HG03469 (cell line): ENCODE results near the gene TTC39A.

Experiments used
- ATAC-seq: cut with Tn5 transposase; IDR thresholded peaks from one replicate; pipeline ENCODE4 v1.9.1; 2021; ENCODE audit warnings: mild to moderate bottlenecking, moderate library complexity, moderate number of reproducible peaks; ENCODE audit not compliant: unreplicated experiment

The TTC39A gene

DNA sequence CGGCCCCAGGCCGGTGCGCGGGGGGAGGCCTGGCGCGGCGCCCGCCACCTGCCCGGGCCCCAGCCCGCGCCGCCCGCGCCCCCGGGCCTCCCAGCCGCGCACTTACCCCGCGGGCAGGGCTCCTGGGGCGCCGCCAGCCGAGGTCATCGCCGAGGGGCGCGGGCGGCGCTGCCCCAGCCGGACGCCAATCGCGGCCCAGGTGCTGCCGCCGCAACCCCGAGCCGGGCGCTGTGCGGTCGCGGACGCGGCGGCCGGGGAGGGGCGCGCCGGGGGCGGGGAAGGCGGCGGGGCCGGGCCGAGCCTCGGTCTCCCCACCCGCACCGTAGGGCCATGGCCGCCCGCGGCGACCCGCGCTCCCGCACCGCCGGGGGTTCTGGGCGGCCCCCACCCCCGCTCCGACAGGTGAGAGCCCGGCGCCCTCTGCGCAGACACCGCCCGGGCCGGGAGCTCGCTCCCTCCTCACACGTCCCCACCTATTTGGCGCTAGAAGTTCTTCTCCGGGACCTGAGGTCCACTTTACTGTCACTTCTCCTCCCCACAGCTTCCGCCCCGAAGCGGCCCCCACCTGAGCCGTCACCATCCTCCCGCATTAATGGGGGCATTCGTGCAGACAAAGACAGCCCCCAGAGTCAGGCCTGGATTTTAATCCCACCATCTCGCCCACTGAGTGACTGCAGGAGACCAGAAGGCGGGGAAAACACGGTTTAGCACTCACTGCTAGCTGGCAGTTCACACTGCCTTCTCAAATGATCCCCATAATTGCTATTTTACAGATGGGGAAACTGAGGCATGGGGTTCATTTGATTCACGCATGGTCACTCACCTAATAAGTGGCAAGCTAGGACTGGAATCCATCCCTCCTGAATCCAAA, at the start of gene TTC39A:
TTC39A (minus strand) TSS at position 232 of the 871 bp plus-strand sequence; CDS start at position 147, 85 bp downstream.
- ATAC-seq: no peak

GRCh38 chr1:51378871-51379270, 48.5 kb upstream of the TTC39A start:
- ATAC-seq: no peak

- ATAC-seq: no peak
Observed at GRCh38 chr1:51373898-51374297, 43.5 kb upstream of the TTC39A start.

DNA sequence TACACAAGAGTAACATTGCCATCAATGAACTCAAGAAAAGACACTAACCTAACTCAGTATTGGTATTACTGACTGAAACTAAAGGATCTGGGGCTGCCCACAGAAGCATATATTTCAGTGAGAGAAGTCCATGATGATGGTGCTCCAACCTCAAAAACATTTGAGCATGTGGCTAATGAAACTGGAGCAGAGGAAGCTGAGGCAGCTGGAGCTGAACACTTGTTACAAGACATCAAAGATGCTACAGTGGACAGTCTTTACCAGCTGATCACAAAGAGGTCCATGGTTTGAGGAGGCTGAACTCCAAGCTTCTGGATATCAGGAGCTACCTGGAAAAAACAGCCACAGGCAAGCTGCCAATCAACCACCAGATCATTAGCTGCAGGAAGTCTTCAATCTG, 42.2 kb upstream of the TTC39A start:
- no peak for ATAC-seq

DNA sequence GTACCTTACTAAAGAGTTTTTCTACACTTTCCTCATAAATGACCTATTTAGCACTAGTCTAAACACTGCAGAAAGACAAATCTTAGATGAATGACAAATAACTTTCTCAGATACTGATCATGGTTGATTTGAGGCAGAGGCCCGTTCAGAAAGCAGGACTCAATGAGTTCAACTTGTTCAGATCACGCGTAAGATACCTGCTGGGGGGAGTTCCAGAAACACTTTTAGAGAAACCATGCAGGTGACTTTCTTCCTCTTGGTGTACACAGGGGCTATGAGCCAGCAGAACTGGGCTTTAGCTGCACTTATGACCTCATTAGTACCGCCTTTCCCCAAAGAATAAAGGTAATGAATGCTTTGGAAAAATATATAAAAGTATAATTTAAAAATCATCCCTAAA, 38.8 kb upstream of the TTC39A start:
- no peak for ATAC-seq

GRCh38 chr1:51365774-51366173, 35.4 kb upstream of the TTC39A start:
- ATAC-seq: no peak

- ATAC-seq: no peak
Observed at GRCh38 chr1:51359879-51360278, 29.5 kb upstream of the TTC39A start.

- no peak for ATAC-seq
Observed at GRCh38 chr1:51355382-51355781, 25.0 kb upstream of the TTC39A start.

GRCh38 chr1:51354416-51354815, 24.1 kb upstream of the TTC39A start:
- ATAC-seq: no peak

DNA sequence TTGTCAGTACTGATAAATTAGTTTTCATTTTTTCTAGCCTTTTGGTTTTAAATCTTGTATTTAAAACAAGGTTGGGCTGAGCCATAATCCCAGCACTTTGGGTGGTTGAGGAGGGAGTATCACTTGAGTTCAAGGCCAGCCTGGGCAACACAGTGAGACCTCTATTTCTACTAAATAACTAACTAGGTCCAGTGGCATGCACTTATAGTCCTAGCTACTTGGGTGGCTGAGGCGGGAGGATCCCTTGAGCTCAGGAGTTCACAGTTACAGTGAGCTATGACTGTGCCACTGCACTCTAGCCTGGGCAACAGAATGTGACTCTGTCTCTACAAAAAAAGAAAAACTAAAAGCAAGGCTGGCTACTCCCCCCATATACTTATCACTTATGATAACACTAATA, 21.5 kb upstream of the TTC39A start:
- no peak for ATAC-seq

DNA sequence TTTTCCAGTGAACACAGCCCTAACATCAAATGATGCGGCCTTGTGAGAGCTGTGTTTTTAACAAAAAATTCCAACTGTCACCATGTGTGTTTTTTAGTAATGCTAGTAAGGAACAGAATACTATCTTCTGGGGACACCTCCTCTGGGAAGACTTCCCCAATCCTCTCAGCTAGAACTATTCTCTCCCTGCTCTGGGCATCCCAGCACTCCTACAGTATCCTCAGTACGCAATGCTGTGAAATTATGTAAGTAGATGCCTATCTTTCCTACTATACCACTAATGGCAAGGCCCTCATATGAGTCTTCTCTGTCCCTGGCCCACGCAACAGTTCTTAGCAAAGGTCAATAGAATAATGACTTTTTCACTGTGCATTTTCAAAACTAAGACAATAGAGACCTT, 19.5 kb upstream of the TTC39A start:
- no peak for ATAC-seq

DNA sequence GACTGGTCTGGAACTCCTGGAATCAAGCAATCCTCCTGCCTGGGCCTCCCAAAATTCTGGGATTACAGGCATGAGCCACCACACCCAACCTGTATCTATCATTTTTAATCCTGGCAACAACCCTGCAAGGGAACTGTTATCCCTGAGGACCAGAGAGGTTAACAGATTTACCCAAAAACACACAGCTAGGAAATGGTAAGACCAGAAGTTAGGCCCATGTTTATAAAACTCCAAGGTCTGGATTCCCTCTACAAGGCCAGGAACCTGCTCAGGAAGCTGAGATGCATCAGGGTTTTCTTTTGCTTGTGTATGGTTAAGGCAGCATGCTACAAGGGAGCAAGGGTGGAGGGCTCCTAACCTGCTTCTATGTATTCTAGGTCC, 17.8 kb upstream of the TTC39A start:
- no peak for ATAC-seq

GRCh38 chr1:51347398-51348146, 17.2 kb upstream of the TTC39A start:
- no peak for ATAC-seq

- no peak for ATAC-seq
Observed at GRCh38 chr1:51346086-51346942, 16.0 kb upstream of the TTC39A start.

DNA sequence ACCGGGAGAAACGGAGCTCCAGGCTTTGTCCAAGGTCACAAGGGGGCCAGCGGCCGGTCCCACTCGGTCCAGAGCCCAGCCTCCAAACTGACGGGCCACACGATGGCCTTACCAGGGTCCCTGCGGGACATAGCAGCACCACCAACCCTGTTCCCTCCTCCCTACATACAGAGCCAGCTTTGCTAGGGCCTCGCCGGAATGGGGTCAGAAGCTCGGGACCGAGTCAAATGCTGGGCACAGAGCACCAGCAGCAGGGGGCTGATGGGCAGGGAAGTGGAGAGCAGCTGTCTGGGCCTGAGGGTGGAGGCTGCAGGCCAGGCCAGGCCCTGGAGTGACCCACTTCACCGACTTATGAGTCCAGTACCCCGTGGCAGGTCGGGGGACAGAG, 14.9 kb upstream of the TTC39A start:
- ATAC-seq: no peak

DNA sequence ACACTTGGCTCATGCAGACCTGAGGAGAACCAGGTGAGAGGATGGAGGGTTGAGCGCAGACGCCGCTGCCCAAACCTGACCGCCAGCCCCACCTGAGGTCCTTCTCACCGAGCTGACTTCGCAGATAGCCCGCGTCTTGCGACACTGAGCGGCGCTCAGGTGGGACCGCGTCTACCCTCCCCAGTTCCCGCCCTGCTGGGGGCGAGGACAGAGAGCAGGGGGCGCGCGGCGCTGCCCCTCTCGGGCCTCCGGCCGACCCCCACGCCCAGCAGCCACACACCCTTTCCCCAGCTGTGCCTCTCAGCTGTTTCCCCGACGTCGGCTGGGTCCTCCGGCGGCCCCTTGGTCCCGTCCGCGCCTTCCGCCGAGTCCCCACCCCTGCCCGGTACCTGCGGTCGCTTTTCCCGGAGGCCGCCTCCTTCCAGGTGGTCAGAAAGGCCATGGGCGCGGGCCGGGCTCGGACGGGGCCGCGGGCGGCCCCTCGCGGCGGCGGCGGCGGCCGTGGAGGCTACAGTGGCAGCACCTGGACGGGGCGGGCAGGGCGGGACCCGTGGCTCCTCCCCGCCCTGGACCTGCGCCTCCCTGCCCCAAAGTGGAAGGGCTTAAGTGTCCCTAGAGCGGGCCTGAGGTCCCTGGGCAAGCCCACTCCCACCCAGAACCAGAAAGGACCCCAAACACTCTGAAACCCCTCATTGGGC, 14.4 kb upstream of the TTC39A start:
- ATAC-seq: no peak

GRCh38 chr1:51344276-51344601, 13.9 kb upstream of the TTC39A start:
- ATAC-seq: no peak

DNA sequence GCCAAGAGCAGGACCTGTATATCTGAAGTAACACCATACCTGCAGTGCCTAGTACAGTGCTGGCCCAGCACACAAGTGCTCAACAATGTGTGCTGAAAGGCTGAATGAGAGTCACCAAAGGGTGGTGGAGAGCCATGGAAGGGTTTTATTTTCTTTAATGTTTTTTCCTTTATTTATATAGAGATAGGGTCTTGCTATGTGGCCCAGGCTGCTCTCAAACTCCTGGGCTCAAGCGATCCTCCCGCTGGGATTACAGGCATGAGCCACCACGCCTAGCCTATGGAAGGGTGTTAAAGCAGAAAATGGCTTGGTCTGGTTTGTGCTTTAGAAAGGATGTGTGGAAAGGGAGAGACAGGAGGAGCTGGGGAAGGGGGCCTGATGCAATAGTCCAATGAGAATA, 13.3 kb upstream of the TTC39A start:
- ATAC-seq: no peak

DNA sequence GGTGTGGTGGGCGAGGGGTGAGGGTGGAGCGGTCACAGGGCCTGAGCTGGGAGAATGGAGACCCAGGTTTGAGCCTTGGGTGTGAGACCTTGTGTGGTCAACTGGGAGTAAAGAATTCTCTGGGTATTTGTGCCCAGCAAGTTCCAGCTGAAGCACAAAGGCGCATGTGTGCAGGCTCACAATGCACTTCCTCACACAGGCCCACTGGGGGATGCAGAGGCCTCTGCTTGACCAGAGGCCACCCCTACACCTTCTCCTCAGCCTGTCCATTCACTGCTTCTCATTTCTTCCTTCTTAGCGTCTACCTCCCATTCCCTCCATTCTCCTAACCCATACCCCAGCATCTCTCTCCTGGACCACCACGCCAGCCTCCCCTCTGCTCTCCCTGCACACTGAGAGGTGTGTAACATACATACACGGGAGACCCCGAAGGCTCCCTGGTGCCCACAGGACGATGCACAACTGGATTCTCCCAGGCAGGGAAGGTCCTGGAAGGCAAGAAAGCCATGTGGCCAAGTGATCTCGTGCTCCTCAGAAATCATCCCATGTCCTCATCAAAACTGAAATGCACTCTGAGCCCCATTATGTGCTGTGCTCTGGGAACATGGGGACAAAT, 12.3 kb upstream of the TTC39A start:
- no peak for ATAC-seq

GRCh38 chr1:51341876-51342496, 11.6 kb upstream of the TTC39A start:
- ATAC-seq: peak; percentile 49
